HT1080 (cell line): ENCODE data around the gene GSC2. TPM values are rescaled to one million over a fixed set of nuclear protein-coding genes. Genes with fewer than 3 reads are reported as not detected.

ENCODE experiments used
- DNase-seq: peaks from one replicate; pipeline ENCODE4 v3.0.0-alpha.2; 2015; ENCODE audit warnings: low read depth
- total RNA-seq: library from RNA; depleted of rRNA; stranded (reverse); fragments of >200 nt; shearing (Covaris generic); gene quantifications from 2 replicates; pipeline ENCODE4 v1.2.3, GENCODE V29; 2014; rRNA removed

Gene GSC2
- total RNA-seq, 1 experiment from 2014 or later, result not detected

DNA sequence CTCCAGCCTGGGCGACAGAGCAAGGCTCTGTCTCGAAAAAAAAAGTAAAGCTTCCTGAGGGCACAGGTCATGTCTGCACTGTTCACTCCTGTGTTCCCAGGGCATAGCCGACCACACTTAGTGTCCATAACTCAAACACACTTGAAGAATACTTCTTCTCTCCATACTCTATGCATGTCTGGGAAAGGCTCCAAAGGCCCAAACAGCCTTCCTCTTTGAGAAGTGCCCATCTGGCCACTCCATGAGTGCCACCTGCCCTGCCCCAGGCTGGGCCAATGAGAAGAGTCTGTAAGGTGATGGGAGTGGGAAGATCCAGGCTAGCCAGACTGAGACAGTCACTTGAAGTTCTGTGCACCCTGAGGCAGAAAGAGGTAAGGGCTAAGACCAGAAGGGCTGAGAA lies 52.6 kb downstream of the GSC2 start:
- DNase-seq, result no peak

Other genes starting within 250 kb of the GSC2 start
- gene DGCR6, start 244.0 kb downstream of the GSC2 start, total RNA-seq, result 0.57 and 0.88 TPM in 2 replicates
- gene PRODH, start 214.0 kb downstream of the GSC2 start, total RNA-seq, result 0.03 and 0.06 TPM in 2 replicates
- 29.9 and 33.6 TPM in 2 replicates for gene DGCR2, start 27.9 kb downstream of the GSC2 start, total RNA-seq
- not detected in 2 replicates for gene TSSK2, start 19.0 kb downstream of the GSC2 start, total RNA-seq
- gene ESS2, start 5.6 kb downstream of the GSC2 start, total RNA-seq, result 12.6 and 16.8 TPM in 2 replicates
- gene SLC25A1, start 28.4 kb upstream of the GSC2 start, total RNA-seq, result 72.2 and 82.2 TPM in 2 replicates
- 8.9 and 9.6 TPM in 2 replicates for gene CLTCL1, start 141.4 kb upstream of the GSC2 start, total RNA-seq